Sigmoid colon (tissue), 7 donors: ENCODE measurements around the gene ASPG. TPM values are rescaled to one million over a fixed set of nuclear protein-coding genes. Genes with fewer than 3 reads are reported as not detected.

Experiments used
- DNase-seq: peaks from one replicate; pipeline ENCODE4 v3.0.0-alpha.2; 2019
- H3K27ac ChIP-seq, 4 donors: fragments of 200-600 bp; sonication (generic); one replicate each; pipeline ENCODE4 v1.5.1; 2016 to 2019; ENCODE audit warnings: mild to moderate bottlenecking in 1 of 4
- H3K27me3 ChIP-seq, 3 donors: fragments of 200-600 bp; sonication (generic); one replicate each; pipeline ENCODE4 v1.5.1; 2019; ENCODE audit warnings: mild to moderate bottlenecking in 1 of 3
- H3K36me3 ChIP-seq, 4 donors: fragments of 200-600 bp; sonication (generic); one replicate each; pipeline ENCODE4 v1.5.1; 2016 to 2019
- H3K4me1 ChIP-seq, 4 donors: fragments of 200-600 bp; sonication (generic); one replicate each; pipeline ENCODE4 v1.5.1; 2017 to 2019
- H3K4me3 ChIP-seq, 4 donors: fragments of 200-600 bp; sonication (generic); one replicate each; pipeline ENCODE4 v1.5.1; 2017 to 2019; ENCODE audit warnings: mild to moderate bottlenecking in 2 of 4, moderate library complexity in 1 of 4
- H3K9me3 ChIP-seq, 4 donors: fragments of 200-600 bp in 3 of 4; sonication (generic) in 3 of 4; one replicate each; pipeline versions ENCODE4 v1.5.1 to v1.6.1; 2013 to 2019
- CTCF ChIP-seq, 4 experiments: fragments of 450-650 bp in 3 of 4; fragments of 200-600 bp in 1 of 4; IDR thresholded peaks; one replicate each; pipeline ENCODE4 v1.5.1; 2016 to 2019; ENCODE audit warnings: antibody characterized with exemption in 4 of 4, mild to moderate bottlenecking in 3 of 4, moderate library complexity in 2 of 4
- EP300 ChIP-seq, 4 donors: sonication (generic); formaldehyde crosslinking; IDR thresholded peaks; one replicate each; pipeline ENCODE4 v1.6.1; 2017; ENCODE audit warnings: antibody characterized with exemption in 4 of 4
- POLR2A ChIP-seq, 2 donors: fragments of 450-650 bp; IDR thresholded peaks; one replicate each; pipeline ENCODE4 v1.6.1; 2016; ENCODE audit warnings: antibody characterized with exemption in 2 of 2, mild to moderate bottlenecking in 2 of 2, moderate library complexity in 2 of 2
- POLR2AphosphoS5 ChIP-seq, 4 donors: sonication (generic); formaldehyde crosslinking; IDR thresholded peaks; one replicate each; pipeline ENCODE4 v1.6.1; 2017; ENCODE audit warnings: antibody characterized with exemption in 4 of 4
- WGBS, 2 donors: extraction: QIAGEN DNeasy Blood & Tissue Kit; methylation state at CpG; one replicate each; pipeline ENCODE4 v1.1.7; 2013; 5-methylcytosine and 5-hydroxymethylcytosine counted together
- intact Hi-C: fragments of 100-400 bp; cut with DNase I; formaldehyde crosslinking; loops from one replicate; pipeline ENCODE4 v1.15.1; 2023
- polyA plus RNA-seq, 3 donors: library from polyadenylated mRNA; stranded (reverse); fragments of 200-250 nt; gene quantifications; one replicate each; pipeline ENCODE4 v1.2.3, GENCODE V29; 2013
- total RNA-seq, 4 donors: library from RNA; depleted of rRNA; stranded (reverse); fragments of >200 nt; gene quantifications; one replicate each; pipeline ENCODE4 v1.1.0, GENCODE V29; 2016
- donor health status: healthy with polysubstance abuse.
- donor health status: Bipolar disorder and iron deficiency.
- donor health status: healthy.

ASPG gene
- total and polyA plus RNA-seq, 7 donors, result 0.14 to 24.6 (median 3.5) TPM; not detected in 1

DNA sequence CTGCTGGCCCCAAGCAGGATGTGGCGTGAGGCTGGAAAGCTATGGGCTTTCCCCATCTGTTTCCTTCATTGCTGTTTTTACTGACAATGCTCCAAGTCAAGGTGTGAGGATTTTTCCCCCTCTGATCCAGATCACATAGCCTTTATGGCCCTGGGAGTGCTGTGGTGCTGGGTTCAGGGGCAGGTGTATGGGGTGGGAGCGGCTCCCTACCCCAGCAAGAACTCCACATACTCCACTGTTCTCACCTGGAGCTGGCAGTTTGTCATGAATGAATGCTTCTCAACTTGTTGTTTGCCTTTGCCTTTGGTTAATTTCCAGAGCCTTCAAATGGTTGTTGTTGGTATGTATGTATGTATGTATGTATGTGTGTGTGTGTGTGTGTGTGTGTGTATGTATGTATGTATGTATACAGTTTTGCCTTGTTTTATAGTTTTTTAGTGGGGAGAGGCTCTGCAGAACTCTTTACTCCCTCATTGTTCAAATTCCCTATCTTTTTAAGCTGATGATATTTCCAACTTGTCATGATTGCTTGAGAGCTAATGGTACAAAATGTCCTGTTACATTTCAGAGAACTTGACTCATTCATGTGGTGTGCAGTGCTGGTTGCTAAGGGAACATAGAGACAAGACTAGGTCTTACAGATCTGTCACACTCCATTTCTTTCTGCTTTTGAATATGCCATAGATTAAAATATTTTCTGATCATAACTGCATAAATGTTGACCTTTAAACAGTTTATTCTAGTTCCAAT, 36.6 kb upstream of the ASPG start:
- intact Hi-C loops, result no loop called here
- WGBS, 2 donors, result 56 to 81% methylated on average over 2 of the region's 2 CpGs
- Histone ChIP-seq H3K9me3 (no peaks in the 10 kb centered on the region), H3K27me3 (peaks cover 0 to 3% (median 0%) of the 10 kb centered on the region in 3 donors), H3K36me3 (no peaks in the 10 kb centered on the region), H3K27ac (peak overlapping the region in 2 of 4 donors; percentile 28 to 51), H3K4me1 (no peaks in the 10 kb centered on the region), H3K4me3 (no peak overlapping the region)
- no peak for DNase-seq
- no peak for TF ChIP-seq CTCF (IDR thresholded peaks at IDR 0.05)
- no peak for TF ChIP-seq POLR2A (IDR thresholded peaks at IDR 0.05)
- TF ChIP-seq POLR2AphosphoS5 (IDR thresholded peaks at IDR 0.05), result peak in 1 of 4 donors; percentile 33
- TF ChIP-seq EP300 (IDR thresholded peaks at IDR 0.05), result peak in 1 of 4 donors; percentile 62

DNA sequence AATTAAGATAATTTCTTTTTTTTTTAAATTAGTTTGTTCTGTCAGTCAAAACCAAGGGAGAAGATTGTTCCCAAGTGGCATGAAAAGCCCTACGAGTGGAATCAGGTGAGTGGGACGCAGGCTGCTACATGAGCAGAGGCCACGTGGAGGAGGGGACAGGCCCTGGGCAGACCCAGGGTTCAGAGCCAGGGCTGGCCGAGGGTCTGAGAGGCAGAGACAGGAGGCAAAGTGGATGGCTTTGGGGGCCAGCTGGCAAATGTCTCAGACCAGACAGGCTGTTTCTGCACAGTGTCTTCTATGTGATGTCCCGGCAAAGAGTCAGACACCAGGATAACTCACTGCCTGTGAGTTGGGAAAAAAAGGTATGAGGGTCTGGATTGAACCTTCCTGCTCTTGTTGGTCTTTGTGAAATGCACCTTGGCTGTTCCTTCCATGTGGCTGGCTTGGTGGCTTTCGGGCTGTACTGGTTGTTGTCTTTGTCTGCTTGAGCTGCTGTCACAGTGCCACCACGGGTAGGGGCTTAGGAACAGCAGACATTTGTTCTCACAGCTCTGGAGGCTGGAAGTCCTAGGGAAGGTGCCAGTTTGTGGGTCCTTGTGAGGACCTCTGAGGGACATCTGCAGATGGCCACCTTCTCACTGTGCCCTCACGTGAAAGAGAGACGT, 35.8 kb upstream of the ASPG start:
- 83 to 84% methylated on average over 9 of the region's 9 CpGs for WGBS, 2 donors
- no peaks in the 10 kb centered on the region for H3K9me3 ChIP-seq
- no peak overlapping the region for H3K4me3 ChIP-seq
- H3K27ac ChIP-seq, result peak overlapping the region in 1 of 4 donors; percentile 51
- peaks cover 0 to 3% (median 0%) of the 10 kb centered on the region in 3 donors for H3K27me3 ChIP-seq
- TF ChIP-seq CTCF (IDR thresholded peaks at IDR 0.05), result no peak
- no peak for TF ChIP-seq EP300 (IDR thresholded peaks at IDR 0.05)
- TF ChIP-seq POLR2A (IDR thresholded peaks at IDR 0.05), result no peak
- TF ChIP-seq POLR2AphosphoS5 (IDR thresholded peaks at IDR 0.05), result no peak
- no peaks in the 10 kb centered on the region for H3K36me3 ChIP-seq
- intact Hi-C loops, result no loop called here
- no peaks in the 10 kb centered on the region for H3K4me1 ChIP-seq
- no peak for DNase-seq

DNA sequence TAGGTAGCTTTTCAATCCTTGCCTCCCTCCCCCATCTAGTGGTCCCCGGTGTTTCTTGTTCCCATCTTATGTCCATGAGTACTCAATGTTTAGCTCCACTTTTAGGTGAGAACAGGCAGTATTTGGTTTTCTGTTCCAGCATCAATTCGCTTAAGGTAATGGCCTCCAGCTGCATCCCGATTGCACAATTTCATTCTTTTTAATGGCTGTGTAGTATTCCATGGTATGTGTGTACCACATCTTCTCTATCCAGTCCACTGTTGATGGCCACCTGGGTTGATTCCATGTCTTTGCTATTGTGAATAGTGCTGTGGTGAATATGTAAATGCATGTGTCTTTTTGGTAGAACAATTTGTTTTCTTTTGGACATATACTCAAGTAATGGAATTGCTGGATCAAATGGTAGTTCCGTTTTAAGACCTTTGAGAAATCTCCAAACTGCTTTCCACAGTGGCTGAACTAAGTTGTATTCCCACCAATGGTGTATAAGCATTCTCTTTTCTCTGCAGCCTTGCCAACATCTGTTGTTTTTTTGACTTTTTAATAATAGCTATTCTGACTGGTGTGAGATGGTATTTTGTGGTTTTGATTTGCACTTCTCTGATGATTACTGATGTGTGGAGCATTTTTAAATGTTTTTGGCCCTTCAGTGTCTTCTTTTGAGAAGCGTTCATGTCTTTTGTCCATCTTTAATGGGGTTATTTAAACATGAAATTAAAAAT, 34.2 kb upstream of the ASPG start:
- Histone ChIP-seq H3K27ac (no peak overlapping the region), H3K4me1 (no peaks in the 10 kb centered on the region), H3K4me3 (no peak overlapping the region), H3K9me3 (no peaks in the 10 kb centered on the region), H3K36me3 (no peaks in the 10 kb centered on the region), H3K27me3 (peaks cover 0 to 3% (median 0%) of the 10 kb centered on the region in 3 donors)
- intact Hi-C loops, result no loop called here
- DNase-seq, result no peak
- 89 to 90% methylated on average over 5 of the region's 5 CpGs for WGBS, 2 donors
- TF ChIP-seq CTCF (IDR thresholded peaks at IDR 0.05) (no peak), EP300 (IDR thresholded peaks at IDR 0.05) (no peak), POLR2A (IDR thresholded peaks at IDR 0.05) (no peak), POLR2AphosphoS5 (IDR thresholded peaks at IDR 0.05) (no peak)

DNA sequence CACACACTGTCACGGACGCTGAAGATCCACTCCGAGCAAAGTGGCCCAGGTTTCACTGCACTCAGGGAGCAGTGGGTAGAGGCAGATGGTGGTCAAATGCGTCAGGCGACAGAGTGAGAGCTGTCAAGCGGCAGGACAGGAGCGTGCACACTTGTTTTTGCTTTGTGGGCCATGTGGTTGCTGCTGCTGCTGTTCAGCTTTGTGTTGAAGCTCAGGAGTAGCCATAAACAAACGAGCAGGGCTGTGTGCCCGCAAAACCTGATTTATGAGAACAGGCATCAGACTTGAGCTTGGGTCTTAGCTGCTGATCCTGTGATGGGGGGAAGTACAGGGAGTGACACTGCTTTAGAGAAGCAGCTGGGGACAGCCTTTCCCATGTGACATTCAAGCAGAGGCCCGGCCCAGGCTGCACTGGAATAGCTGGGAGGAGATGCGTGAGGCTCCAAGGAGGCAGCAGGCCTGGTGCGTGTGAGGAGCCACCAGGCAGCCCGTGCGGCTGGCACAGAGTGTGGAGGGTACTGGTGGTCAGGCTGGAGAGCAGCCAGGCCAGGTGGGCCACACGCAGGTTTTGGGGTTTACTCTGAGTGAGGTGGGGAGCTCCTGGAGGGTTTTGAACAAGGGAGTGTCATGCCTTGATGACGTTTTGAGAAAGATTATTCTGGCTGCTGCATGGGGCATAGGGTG, 31.1 kb upstream of the ASPG start:
- 75 to 76% methylated on average over 16 of the region's 16 CpGs for WGBS, 2 donors
- H3K36me3 ChIP-seq, result no peaks in the 10 kb centered on the region
- no peak overlapping the region for H3K27ac ChIP-seq

More for the DNA sequence above, 31.1 kb upstream of the ASPG start:
- Histone ChIP-seq H3K9me3 (no peaks in the 10 kb centered on the region), H3K4me3 (no peak overlapping the region), H3K4me1 (no peaks in the 10 kb centered on the region), H3K27me3 (no peaks in the 10 kb centered on the region)
- TF ChIP-seq CTCF (IDR thresholded peaks at IDR 0.05) (no peak), EP300 (IDR thresholded peaks at IDR 0.05) (no peak), POLR2A (IDR thresholded peaks at IDR 0.05) (no peak), POLR2AphosphoS5 (IDR thresholded peaks at IDR 0.05) (no peak)
- intact Hi-C loops, result no loop called here
- no peak for DNase-seq
